ENCODE data around the gene SLC26A3. TPM values are rescaled to one million over a fixed set of nuclear protein-coding genes. Genes with fewer than 3 reads are reported as not detected.

Gene SLC26A3
- total and polyA plus RNA-seq, 11 donors = 0.10 to 0.35 TPM; not detected in 9

DNA sequence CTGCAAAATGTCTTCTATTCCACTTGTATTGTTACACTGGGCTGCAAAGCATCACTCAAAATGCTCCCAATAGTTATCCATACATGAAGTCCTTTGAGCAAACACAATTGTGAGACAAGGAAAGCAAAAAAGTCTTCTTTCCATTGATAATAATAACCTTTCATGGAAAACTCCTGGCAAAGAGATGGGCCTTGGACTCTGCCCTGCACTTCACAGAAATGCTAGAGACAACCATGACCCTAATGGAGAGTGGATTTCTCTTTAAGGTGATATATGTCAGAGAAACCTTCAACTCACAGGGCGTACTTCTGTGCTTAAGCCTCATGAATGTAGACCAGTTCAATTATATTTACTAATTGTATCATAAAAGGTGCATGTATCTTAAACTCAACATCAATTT, 19.4 kb downstream of the SLC26A3 start:
- H3K9me3 ChIP-seq = no peaks in the 10 kb centered on the region
- intact Hi-C loops (cut with DNase I) = no loop called here
- H3K27me3 ChIP-seq = peaks cover 0 to 5% (median 0%) of the 10 kb centered on the region in 9 donors
- no peaks in the 10 kb centered on the region for H3K4me1 ChIP-seq
- no peaks in the 10 kb centered on the region for H3K36me3 ChIP-seq
- H3K4me3 ChIP-seq = no peak overlapping the region
- DNase-seq (no peak), ATAC-seq (no peak)
- peak overlapping the region in 1 of 12 donors; percentile 71 for H3K27ac ChIP-seq
- WGBS, 4 donors = 76 to 94% (median 86%) methylated on average over 1 of the region's 1 CpG
- TF ChIP-seq, protein P1, sequence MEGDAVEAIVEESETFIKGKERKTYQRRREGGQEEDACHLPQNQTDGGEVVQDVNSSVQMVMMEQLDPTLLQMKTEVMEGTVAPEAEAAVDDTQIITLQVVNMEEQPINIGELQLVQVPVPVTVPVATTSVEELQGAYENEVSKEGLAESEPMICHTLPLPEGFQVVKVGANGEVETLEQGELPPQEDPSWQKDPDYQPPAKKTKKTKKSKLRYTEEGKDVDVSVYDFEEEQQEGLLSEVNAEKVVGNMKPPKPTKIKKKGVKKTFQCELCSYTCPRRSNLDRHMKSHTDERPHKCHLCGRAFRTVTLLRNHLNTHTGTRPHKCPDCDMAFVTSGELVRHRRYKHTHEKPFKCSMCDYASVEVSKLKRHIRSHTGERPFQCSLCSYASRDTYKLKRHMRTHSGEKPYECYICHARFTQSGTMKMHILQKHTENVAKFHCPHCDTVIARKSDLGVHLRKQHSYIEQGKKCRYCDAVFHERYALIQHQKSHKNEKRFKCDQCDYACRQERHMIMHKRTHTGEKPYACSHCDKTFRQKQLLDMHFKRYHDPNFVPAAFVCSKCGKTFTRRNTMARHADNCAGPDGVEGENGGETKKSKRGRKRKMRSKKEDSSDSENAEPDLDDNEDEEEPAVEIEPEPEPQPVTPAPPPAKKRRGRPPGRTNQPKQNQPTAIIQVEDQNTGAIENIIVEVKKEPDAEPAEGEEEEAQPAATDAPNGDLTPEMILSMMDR (IDR thresholded peaks at IDR 0.05) = no peak
- no peak for TF ChIP-seq POLR2A (IDR thresholded peaks at IDR 0.05)

DNA sequence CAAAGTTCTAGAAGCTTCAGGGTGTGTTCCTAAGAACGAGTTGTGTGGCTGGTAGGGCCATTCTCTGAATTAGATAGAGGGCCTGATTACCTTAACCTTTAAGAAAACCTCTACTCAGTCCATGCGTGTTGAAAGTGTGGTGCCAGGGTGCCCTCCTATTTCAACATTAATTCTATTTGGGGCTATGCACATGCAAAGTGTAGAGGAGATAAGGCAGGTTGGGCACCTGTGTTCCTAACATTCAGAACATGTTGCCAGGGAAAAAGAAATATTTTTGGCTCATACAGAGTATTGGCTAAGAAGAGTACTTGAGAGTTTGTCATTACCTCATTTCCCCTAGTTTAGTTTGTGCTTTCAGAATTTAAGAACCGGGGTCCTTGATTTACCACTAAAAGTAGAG, 20.6 kb downstream of the SLC26A3 start:
- DNase-seq = no peak
- TF ChIP-seq, protein P1 (IDR thresholded peaks at IDR 0.05) = no peak
- TF ChIP-seq POLR2A (IDR thresholded peaks at IDR 0.05) = no peak
- Histone ChIP-seq H3K9me3 (no peaks in the 10 kb centered on the region), H3K4me3 (no peak overlapping the region), H3K4me1 (no peaks in the 10 kb centered on the region), H3K27ac (peak overlapping the region in 1 of 12 donors; percentile 49), H3K27me3 (peaks cover 0 to 5% (median 0%) of the 10 kb centered on the region in 9 donors), H3K36me3 (no peaks in the 10 kb centered on the region)
- WGBS, 4 donors = 67 to 83% (median 71%) methylated on average over 3 of the region's 3 CpGs
- intact Hi-C loops (cut with DNase I) = no loop called here
- no peak for ATAC-seq

DNA sequence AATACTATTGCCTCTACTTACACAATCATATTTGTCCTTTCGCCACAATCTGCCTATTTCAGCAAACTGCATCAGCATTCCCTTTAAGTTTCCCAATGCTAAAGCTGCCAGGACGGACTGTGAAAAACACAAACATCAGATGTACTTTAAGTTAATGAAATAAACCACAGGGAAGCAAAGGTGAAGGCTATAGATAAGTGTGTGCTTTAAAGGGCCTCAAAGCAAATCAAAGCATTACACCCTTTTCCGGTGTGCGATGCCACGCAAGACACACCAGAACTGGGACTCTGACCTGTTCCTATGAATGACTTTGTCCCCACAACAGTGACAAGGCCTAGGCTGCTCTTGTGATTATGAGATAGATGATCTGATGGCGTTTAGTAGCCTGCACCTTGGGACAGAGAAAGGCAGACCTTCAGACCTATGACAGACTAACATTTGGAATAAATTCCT, 23.4 kb downstream of the SLC26A3 start:
- Histone ChIP-seq H3K9me3 (no peaks in the 10 kb centered on the region), H3K4me1 (no peaks in the 10 kb centered on the region), H3K4me3 (no peak overlapping the region), H3K27me3 (peaks cover 0 to 5% (median 0%) of the 10 kb centered on the region in 9 donors), H3K27ac (peak overlapping the region in 1 of 12 donors; percentile 71), H3K36me3 (no peaks in the 10 kb centered on the region)
- TF ChIP-seq POLR2A (IDR thresholded peaks at IDR 0.05) = no peak
- ATAC-seq (no peak), DNase-seq (no peak)
- intact Hi-C loops (cut with DNase I) = no loop called here
- 71 to 91% (median 84%) methylated on average over 6 of the region's 6 CpGs for WGBS, 4 donors

DNA sequence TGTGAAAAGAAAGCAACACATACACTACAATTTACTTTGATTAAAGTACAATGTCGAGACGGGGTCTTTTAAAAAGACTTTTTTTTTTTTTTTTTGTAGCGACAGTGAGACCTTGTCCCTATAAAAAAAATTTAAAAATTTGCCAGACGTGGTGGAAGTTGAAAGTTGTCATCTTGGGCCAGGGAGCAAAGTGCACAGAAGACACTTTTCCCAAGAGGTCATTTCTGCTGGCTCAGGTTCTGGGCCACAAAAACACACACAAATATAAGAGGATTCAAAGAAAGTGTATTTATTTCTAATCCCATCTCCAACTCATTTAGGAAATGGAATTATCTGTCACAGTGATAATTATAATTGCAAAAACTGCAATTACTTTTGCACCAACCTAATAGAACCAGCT, 24.7 kb downstream of the SLC26A3 start:
- no peaks in the 10 kb centered on the region for H3K9me3 ChIP-seq
- peak overlapping the region in 1 of 12 donors; percentile 71 for H3K27ac ChIP-seq
- H3K36me3 ChIP-seq = no peaks in the 10 kb centered on the region
- intact Hi-C loops (cut with DNase I) = no loop called here
- TF ChIP-seq POLR2A (IDR thresholded peaks at IDR 0.05) = no peak
- TF ChIP-seq, protein P1 (IDR thresholded peaks at IDR 0.05) = no peak
- WGBS, 4 donors = 79 to 89% (median 82%) methylated on average over 4 of the region's 4 CpGs
- no peak overlapping the region for H3K4me3 ChIP-seq
- H3K4me1 ChIP-seq = no peaks in the 10 kb centered on the region
- DNase-seq (no peak), ATAC-seq (no peak)
- no peaks in the 10 kb centered on the region for H3K27me3 ChIP-seq

DNA sequence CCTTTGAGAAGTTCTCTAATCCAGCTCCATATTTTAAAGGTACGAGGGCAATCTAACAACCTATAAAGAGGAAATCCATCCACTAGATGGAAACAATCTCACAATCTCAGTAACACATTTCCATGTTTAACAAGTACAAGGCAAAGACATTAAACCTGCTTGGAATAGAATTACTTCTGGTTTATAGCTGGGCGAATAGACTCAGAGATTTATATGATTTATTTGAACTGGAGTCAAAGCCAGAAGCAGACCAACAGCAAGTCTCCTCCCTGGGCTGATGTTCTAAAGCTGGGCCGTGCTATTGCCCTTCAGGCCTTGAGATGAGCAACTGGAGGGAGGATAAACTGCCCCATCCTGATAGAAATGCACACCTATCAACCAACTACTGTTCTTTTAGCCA, 25.3 kb downstream of the SLC26A3 start:
- no peak overlapping the region for H3K4me3 ChIP-seq
- no peaks in the 10 kb centered on the region for H3K36me3 ChIP-seq
- no peaks in the 10 kb centered on the region for H3K9me3 ChIP-seq
- DNase-seq (no peak), ATAC-seq (no peak)
- H3K27ac ChIP-seq = peak overlapping the region in 1 of 12 donors; percentile 71
- no peaks in the 10 kb centered on the region for H3K4me1 ChIP-seq
- intact Hi-C loops (cut with DNase I) = no loop called here
- TF ChIP-seq, protein P1 (IDR thresholded peaks at IDR 0.05) = no peak
- TF ChIP-seq POLR2A (IDR thresholded peaks at IDR 0.05) = no peak
- 87 to 97% (median 90%) methylated on average over 3 of the region's 3 CpGs for WGBS, 4 donors
- no peaks in the 10 kb centered on the region for H3K27me3 ChIP-seq
